ENCODE results near the gene ARHGEF12. TPM values are rescaled to one million over a fixed set of nuclear protein-coding genes. Genes with fewer than 3 reads are reported as not detected.
A peak's percentile ranks its signal among the peaks of the same experiment; 100 is the strongest.

The ARHGEF12 gene
- total RNA-seq, 1 donor = 134 TPM

GRCh38 chr11:120354779-120355178, 18.6 kb downstream of the ARHGEF12 start:
- Histone ChIP-seq H3K27me3 (ENCODE audit: insufficient read depth, low read length) (no peaks in the 10 kb centered on the region), H3K36me3 (ENCODE audit: insufficient read depth, low read length) (no peaks in the 10 kb centered on the region), H3K4me1 (ENCODE audit: insufficient read depth, low read length) (peaks cover 5% of the 10 kb centered on the region), H2AFZ (ENCODE audit: low read length) (no peak overlapping the region), H3K4me2 (ENCODE audit: insufficient read depth, low read length) (no peak overlapping the region), H3K9me3 (ENCODE audit: low read depth, low read length) (no peaks in the 10 kb centered on the region), H3K79me2 (ENCODE audit: insufficient read depth, low read length) (peaks cover 97% of the 10 kb centered on the region), H3K4me3 (ENCODE audit: insufficient read depth, low read length) (no peak overlapping the region), H4K20me1 (ENCODE audit: insufficient read depth, low read length) (peaks cover 78% of the 10 kb centered on the region), H3K27ac (ENCODE audit: low read depth, low read length) (no peak overlapping the region)
- no peak for TF ChIP-seq CTCF (IDR thresholded peaks at IDR 0.05; ENCODE audit: extremely low read depth, low read depth, low read length)
- no peak for DNase-seq (ENCODE audit: insufficient read length, low spot score, missing footprints)

- no peaks in the 10 kb centered on the region for H3K27me3 ChIP-seq (ENCODE audit: insufficient read depth, low read length)
- H3K36me3 ChIP-seq (ENCODE audit: insufficient read depth, low read length) = no peaks in the 10 kb centered on the region
- no peak overlapping the region for H3K4me2 ChIP-seq (ENCODE audit: insufficient read depth, low read length)
- TF ChIP-seq CTCF (IDR thresholded peaks at IDR 0.05; ENCODE audit: extremely low read depth, low read depth, low read length) = no peak
- H3K4me3 ChIP-seq (ENCODE audit: insufficient read depth, low read length) = no peak overlapping the region
- peaks cover 5% of the 10 kb centered on the region for H3K4me1 ChIP-seq (ENCODE audit: insufficient read depth, low read length)
- DNase-seq (ENCODE audit: insufficient read length, low spot score, missing footprints) = no peak
- peaks cover 100% of the 10 kb centered on the region for H3K79me2 ChIP-seq (ENCODE audit: insufficient read depth, low read length)
- H3K9me3 ChIP-seq (ENCODE audit: low read depth, low read length) = no peaks in the 10 kb centered on the region
- peaks cover 87% of the 10 kb centered on the region for H4K20me1 ChIP-seq (ENCODE audit: insufficient read depth, low read length)
- H2AFZ ChIP-seq (ENCODE audit: low read length) = no peak overlapping the region
- no peak overlapping the region for H3K27ac ChIP-seq (ENCODE audit: low read depth, low read length)
Measured at GRCh38 chr11:120357620-120358019, 21.4 kb downstream of the ARHGEF12 start.

- H4K20me1 ChIP-seq (ENCODE audit: insufficient read depth, low read length) = peaks cover 83% of the 10 kb centered on the region
- TF ChIP-seq CTCF (IDR thresholded peaks at IDR 0.05; ENCODE audit: extremely low read depth, low read depth, low read length) = no peak
- no peak for DNase-seq (ENCODE audit: insufficient read length, low spot score, missing footprints)
Measured at GRCh38 chr11:120358729-120359128, 22.5 kb downstream of the ARHGEF12 start.

GRCh38 chr11:120363436-120363835, 27.2 kb downstream of the ARHGEF12 start:
- Histone ChIP-seq H3K9me3 (ENCODE audit: low read depth, low read length) (no peaks in the 10 kb centered on the region), H3K27me3 (ENCODE audit: insufficient read depth, low read length) (no peaks in the 10 kb centered on the region), H3K27ac (ENCODE audit: low read depth, low read length) (peak overlapping the region; percentile 14), H4K20me1 (ENCODE audit: insufficient read depth, low read length) (peaks cover 77% of the 10 kb centered on the region), H3K36me3 (ENCODE audit: insufficient read depth, low read length) (no peaks in the 10 kb centered on the region), H3K4me3 (ENCODE audit: insufficient read depth, low read length) (no peak overlapping the region), H2AFZ (ENCODE audit: low read length) (no peak overlapping the region), H3K4me2 (ENCODE audit: insufficient read depth, low read length) (no peak overlapping the region), H3K4me1 (ENCODE audit: insufficient read depth, low read length) (peaks cover 7% of the 10 kb centered on the region), H3K79me2 (ENCODE audit: insufficient read depth, low read length) (peaks cover 91% of the 10 kb centered on the region)
- TF ChIP-seq CTCF (IDR thresholded peaks at IDR 0.05; ENCODE audit: extremely low read depth, low read depth, low read length) = no peak
- no peak for DNase-seq (ENCODE audit: insufficient read length, low spot score, missing footprints)

More at GRCh38 chr11:120358729-120359128, 22.5 kb downstream of the ARHGEF12 start:
- Histone ChIP-seq H3K4me1 (ENCODE audit: insufficient read depth, low read length) (peaks cover 12% of the 10 kb centered on the region), H3K4me2 (ENCODE audit: insufficient read depth, low read length) (no peak overlapping the region), H3K36me3 (ENCODE audit: insufficient read depth, low read length) (no peaks in the 10 kb centered on the region), H3K4me3 (ENCODE audit: insufficient read depth, low read length) (no peak overlapping the region), H3K27ac (ENCODE audit: low read depth, low read length) (no peak overlapping the region), H2AFZ (ENCODE audit: low read length) (no peak overlapping the region), H3K27me3 (ENCODE audit: insufficient read depth, low read length) (no peaks in the 10 kb centered on the region), H3K9me3 (ENCODE audit: low read depth, low read length) (no peaks in the 10 kb centered on the region), H3K79me2 (ENCODE audit: insufficient read depth, low read length) (peaks cover 97% of the 10 kb centered on the region)
